GOT3 (cell line): ENCODE results near the gene POPDC2.
"Not testable (repeated sequence)": the region's sequence is repeated elsewhere in the genome, so short reads cannot be mapped to it uniquely, and the experiment has no call there.

Experiments
- DNase-seq: peaks from one replicate; lab custom pipeline; 2025; ENCODE audit warnings: mixed read lengths; lab: John Stamatoyannopoulos, UW

Gene POPDC2

DNA sequence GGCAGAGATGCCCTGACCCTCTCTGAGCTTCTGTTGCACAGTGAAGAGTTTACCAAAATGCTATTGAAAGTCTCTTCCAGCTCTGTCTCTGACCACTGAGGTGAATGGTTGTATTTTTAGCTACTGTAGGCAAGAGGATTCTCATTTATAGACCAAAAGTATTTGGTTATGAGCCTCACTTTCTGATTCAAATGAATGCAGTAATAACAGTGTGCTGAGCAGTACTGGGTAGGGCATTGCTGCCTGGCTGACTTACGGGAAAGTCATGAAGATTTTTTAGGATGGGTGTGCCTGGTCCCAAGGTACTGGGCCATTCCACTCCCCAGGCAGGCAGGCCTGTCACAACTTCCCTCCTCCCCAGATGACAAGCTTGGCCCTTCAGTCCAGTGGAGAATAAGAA is 47.2 kb downstream of the POPDC2 start:
- DNase-seq = no peak

DNA sequence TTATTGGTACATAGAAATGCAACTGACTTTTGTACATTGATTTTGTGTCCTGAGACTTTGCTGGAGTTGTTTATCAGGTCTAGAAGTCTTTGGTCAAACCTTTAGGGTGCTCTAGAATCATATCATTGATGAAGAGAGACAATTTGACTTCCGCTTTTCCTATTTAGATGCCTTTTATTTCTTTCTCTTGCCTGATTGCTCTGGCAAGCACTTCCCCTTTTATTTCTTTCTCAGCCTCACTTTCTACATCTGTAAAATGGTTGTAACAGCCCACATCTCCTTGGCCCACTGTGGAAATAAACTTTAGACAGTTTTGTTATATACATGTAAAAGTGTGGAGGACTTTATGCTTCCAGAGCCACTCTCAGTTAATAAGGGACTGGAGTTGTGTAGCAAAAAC is 48.7 kb downstream of the POPDC2 start:
- DNase-seq = no peak

DNA sequence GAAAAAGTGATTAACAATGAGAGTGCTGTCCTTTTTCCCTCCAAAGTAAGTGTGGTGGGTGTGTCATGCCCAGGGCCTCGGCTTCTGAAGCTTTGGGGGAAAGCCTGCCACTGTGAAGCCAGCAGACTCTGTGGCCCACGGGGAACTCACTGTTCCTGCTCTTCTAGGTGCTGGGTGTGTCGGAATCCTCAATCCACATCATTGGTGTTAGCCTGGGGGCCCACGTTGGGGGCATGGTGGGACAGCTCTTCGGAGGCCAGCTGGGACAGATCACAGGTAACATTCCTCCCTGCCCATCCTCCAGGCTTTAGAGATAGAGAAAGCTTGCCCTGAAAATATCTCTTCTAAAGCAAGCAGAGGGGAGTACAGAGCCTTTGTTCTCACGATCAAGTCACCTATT is 51.1 kb downstream of the POPDC2 start:
- no peak for DNase-seq

DNA sequence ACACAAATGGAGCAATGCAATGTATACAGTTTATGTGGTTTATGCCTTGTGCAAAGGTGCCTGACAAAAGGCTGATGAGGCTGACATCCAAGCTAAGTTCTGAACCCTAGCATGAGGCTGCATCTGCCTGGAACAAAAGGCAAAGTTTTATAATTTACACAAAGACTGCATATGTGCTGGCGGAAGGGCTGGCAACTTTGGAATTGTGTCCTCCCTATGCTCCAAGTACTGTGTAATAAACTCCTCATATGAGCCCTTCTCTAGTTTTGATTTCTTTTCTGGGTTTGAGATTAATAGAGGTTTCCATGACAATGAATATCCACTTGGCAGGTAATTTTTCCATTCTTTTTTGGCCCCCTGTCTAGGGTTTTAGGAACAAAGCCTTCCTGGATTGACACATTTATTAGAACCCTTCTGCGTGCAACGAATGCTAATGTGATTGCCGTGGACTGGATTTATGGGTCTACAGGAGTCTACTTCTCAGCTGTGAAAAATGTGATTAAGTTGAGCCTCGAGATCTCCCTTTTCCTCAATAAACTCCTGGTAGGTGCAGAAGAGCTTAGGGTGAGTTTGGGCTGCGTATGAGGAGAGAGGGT is 51.9 kb downstream of the POPDC2 start:
- DNase-seq = no peak

DNA sequence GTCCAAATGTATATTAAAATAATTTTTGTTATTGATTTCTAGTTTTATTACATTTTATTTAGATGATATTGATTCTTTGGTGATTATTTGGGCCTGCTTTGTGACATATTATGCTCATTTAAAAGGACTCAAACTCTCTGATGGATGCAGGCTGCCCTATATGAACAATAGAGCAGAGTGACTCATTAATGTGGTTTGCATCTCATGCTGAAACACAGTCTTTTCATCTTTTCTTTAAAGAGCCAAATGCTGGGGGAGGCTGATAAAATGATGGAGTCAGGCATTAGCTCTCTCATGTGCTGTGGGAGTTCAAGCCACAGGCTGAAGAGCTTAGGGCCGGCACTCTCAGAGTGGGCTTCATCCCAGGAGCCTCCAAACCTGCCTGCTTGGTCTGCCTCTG is 55.5 kb downstream of the POPDC2 start:
- no peak for DNase-seq

DNA sequence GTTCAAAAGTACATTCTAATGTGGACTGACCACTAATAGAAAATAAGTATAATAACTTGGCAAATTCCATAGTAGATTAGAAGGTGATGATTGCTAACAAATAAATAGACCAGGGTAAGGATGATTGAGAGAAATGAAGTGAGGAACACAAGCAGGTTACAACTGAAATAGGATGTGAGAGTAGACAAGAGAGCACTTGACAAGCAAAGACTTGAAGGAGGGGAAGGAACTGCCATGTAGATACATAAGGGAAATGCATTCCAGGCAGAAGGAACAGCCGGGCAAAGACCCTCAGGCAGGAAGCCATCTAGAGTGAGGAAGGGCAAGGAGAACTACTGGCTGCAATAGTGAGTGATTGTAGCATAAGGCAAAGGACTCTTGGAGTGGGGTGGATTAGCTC is 57.7 kb downstream of the POPDC2 start:
- DNase-seq = no peak

DNA sequence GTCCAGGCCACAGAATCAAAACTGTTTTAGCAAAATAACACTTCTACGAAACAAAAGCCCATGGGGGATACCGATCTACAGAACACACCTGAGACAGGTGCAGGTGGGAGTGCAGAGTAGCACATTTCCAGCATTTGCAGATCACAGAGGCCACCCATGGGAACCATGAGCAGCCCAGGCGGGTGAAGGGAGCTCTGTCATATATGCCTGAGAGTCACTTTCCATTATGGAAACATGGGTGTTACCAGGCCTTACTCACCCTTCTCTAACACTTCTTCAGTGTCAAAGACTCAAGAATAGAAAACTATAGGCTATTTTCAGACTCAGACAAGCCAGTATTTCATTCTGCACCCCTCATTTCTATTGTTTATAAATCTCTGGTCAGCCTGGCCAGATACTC is 59.2 kb downstream of the POPDC2 start:
- DNase-seq = no peak

DNA sequence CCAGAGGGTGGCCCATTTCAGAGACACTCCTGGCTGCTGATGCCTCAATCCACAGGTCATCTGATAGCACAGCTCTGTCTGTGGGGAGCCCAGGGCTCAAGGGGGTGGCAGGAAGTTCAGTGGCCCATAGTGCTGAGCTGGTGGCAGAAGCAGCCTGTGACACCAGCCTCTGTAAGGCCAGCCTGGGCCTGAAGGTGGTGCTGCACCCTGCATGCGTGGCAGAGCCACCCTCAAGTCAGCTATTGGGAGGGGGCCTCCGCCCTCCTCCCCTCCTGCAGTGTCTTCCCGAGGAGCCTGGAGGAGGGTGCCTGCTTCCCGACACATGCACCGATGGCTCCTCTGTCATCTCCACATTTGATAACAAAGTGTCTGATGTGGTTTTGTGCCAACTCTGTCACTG is 59.7 kb downstream of the POPDC2 start:
- no peak for DNase-seq

DNA sequence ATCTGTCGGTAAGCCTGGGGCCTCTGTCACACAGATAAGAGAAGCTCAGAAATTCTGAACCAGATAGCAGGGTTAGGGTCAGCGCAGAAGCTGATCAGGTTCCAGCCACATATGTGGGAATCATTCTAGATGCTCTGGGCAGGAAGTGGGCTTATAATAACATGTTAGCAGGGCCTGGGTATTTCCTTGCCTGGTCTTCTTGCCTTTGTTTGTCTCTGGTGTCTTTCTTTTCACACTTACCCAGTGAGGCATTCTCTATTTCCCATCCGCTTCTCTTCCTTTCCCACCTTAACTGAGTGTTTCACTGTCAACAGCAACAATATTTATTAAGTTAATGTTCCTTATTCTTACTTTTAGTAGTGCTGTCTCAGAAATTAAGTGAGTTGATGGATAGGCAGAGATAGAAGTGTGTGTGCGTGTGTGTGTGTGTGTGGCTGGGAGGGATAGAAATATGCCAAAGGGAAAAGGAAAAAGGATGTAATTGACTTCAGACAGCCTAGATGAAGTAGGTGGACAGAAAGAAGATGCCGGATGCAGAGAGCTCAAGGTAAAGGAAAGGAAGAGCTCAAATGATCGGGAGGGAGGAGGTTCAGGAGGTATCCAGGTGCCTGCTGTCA is 60.7 kb downstream of the POPDC2 start:
- no peak for DNase-seq

DNA sequence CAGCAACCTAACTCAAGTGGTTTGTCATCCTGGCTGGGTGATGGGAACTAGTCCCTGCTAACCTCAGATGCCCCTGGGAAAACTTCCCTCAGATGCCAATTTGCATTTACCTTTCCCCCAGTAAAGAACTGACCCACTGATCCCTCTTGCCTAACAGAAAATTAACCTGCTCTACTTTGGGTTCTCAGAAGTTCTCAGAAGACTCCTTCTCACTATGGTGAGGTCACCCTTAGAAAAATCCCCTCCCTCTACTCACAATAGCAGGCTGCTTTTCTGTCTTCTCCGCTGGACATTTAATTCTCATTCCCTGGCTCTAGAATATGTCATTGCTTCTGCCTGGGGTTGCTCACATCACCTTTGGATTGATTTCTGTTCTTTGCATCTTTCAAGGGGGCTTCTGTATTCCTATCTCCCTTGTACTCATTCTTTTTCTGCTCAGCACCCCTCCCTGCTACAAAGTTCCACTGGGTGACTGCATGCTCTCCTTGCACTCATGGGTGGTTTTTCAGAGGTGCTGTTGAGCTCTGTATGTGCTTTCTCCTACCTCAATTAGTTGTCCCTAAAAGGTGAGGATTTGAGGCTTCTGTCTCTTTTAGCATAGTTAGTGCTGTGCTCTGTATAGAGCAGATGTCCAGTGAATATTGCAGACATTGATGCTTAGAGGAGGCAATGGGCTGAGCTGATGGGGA is 61.8 kb downstream of the POPDC2 start:
- DNase-seq = no peak

DNA sequence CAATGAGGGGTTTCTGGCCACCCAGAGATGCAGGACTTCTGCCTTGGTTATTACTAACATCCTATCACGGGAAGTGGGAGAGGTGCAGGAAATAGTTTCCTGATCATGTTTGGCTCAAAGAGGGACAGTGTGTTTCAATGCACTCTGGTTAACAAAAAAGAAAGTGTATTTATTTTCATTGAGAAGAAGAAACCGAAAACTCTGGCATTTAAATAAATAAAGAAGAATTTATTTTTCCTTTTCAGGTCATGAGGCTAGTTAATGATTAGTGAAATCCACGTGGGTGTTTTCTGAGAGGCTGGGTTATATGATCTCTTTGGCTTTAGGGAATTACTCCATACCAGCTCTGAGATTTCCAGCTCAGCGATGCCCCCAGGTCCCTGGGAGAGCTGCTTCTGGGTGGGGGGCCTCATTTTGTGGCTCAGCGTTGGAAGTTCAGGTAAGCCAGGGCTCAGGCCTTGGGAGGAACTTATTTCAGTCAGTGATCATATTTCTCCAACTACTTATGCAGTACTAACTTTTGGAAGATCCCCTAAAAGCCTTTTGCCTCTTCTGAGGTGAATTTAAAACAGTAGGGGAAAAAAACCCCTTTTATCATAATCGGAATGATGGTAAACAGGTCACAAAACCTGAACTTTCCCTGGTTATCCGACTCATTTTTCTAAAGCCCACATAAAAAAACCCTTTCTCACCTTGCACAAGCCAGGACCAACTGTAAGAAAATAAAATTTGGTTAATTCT is 62.7 kb downstream of the POPDC2 start, which contains the start of gene PLA1A:
TSS of gene PLA1A (plus strand) at position 338 of the 741 bp plus-strand sequence. CDS start at position 367, 29 bp downstream.
- no peak for DNase-seq

DNA sequence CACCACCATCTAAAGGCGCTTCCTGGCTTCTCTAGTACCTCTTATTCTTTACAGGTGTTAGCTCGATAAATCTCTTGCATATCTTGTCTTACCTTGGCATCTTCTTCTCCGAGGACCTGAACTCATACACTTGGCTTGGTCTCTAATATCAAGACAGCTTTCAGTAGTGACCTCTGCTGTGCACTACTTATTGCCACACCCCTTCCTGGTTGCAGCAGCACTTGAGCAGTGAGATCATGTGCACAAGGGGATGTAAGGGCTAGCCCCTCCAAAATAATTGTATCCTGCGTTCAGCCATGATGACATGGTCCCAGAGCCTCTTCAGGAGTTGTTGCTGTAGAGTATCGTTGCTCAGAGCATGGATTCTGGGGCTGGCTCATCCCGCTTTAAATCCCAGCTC is 64.0 kb downstream of the POPDC2 start:
- no peak for DNase-seq

DNA sequence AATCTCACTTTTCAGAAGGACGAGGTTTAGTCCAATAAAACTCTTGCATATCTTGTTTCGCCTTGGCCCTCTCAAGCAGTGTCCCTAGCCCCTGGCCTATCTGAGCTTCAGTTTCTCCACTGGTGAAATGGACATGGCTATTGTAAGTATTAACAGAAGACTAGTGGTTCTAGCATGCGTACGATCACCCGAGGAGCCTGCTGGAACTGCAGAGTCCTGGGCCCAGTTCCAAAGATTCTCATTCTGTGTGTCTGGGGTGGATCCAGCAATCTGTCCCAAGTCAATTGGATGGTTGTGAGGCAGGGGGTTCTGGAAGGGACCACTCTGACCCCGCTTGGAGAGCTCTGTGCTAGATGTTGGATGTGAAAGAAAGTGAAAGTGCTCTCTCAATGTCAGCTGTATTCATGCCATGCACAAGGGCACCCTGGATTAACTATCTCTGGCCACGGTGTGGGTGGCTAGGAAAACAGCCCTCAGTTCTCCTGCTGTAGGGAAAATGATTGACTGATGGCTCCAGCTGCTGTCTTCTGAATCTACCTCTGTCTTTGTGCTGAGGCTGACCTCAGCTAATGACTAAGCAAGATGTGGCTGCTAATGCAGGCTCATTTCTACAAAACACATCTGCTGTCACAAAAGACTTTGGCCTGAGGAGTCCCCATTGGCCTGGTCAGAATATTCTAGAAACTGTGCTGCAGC is 64.6 kb downstream of the POPDC2 start:
- DNase-seq = no peak

DNA sequence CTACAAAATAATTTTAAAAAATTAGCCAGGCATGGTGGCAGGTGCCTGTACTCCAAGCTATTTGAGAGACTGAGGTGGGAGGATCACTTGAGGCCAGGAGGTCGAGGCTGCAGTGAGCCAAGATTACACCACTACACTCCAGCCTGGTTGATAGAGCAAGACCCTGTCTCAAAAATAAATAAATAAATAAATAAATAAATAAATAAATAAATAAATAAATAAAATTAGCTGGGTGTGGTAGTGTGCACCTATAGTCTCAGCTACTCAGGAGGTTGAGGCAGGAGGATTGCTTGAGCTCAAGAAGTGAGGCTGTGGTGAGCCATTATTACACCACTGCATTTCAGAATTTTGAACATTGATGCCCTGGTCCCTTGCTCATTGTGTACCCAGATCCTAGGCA is 65.5 kb downstream of the POPDC2 start:
- DNase-seq = not testable (repeated sequence)

DNA sequence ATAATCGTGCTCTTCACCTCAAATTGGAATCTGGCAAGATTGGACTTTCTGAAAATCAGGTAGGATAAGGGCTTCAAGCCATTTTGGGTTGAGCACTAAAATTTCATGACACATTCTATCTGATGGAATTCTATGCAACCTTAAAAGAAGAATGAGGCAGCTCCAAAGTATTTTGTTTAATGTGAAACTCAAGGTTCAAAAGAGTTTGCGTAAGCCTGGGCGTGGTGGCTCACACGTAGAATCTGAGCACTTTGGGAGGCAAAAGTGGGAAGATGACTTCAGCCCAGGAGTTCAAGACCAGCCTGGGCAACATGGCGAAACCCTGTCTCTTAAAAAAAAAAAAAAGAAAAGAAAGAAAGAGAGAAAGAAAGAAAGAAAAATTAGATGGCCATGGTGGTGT is 66.3 kb downstream of the POPDC2 start:
- DNase-seq = no peak

DNA sequence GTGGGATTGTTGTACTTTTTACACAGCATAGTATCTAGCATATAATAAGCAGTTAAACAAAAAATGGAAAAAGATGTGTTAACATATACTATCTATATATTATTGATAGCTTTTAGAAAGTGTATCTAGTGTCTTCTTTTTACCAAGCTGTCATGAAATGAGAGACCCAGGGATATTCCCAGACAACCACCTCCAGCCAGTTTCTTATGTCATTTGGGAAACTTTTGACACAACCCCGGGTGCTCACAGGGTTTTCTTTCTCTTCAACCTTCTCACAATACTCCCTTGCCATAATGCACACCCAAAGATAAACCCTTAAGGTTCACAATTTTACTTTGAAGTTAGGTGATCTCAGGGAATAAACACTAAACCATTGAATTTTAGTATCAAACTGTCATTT is 67.5 kb downstream of the POPDC2 start:
- DNase-seq = no peak
